GM23248 (cell line): ENCODE measurements around the gene LOXHD1. TPM values are rescaled to one million over a fixed set of nuclear protein-coding genes. Genes with fewer than 3 reads are reported as not detected.

Source experiments
- DNase-seq: peaks from one replicate; pipeline ENCODE4 v3.0.0-alpha.2; 2015
- H2AFZ ChIP-seq: fragments of 200-600 bp; sonication (generic); 2 replicates; pipeline ENCODE4 v1.6.1; 2016; ENCODE audit warnings: antibody characterized with exemption
- H3F3A ChIP-seq: fragments of 200-600 bp; sonication (generic); 2 replicates; pipeline ENCODE4 v1.6.1; 2016; ENCODE audit warnings: mild to moderate bottlenecking, antibody characterized with exemption, mixed run types; ENCODE audit not compliant: insufficient read depth
- H3K27ac ChIP-seq: fragments of 200-600 bp; sonication (generic); 2 replicates; pipeline ENCODE4 v1.5.1; 2016; ENCODE audit warnings: mild to moderate bottlenecking
- H3K27me3 ChIP-seq: fragments of 200-600 bp; sonication (generic); replicated peaks from 2 replicates; pipeline ENCODE4 v1.6.1; 2016; ENCODE audit warnings: mild to moderate bottlenecking; ENCODE audit not compliant: insufficient read depth
- H3K36me3 ChIP-seq: fragments of 200-600 bp; sonication (generic); 2 replicates; pipeline ENCODE4 v1.6.1; 2016; ENCODE audit warnings: low read depth, mild to moderate bottlenecking
- H3K4me1 ChIP-seq: fragments of 200-600 bp; sonication (generic); 2 replicates; pipeline ENCODE4 v1.6.1; 2016; ENCODE audit warnings: mild to moderate bottlenecking; ENCODE audit not compliant: insufficient read depth
- H3K4me2 ChIP-seq: fragments of 200-600 bp; sonication (generic); one replicate; pipeline ENCODE4 v1.6.1; 2016; ENCODE audit warnings: mild to moderate bottlenecking; ENCODE audit not compliant: unreplicated experiment
- H3K4me3 ChIP-seq: fragments of 200-600 bp; sonication (generic); 2 replicates; pipeline ENCODE4 v1.5.1; 2016; ENCODE audit warnings: mild to moderate bottlenecking
- H3K79me2 ChIP-seq: fragments of 200-600 bp; sonication (generic); 2 replicates; pipeline ENCODE4 v1.6.1; 2016; ENCODE audit warnings: mild to moderate bottlenecking; ENCODE audit not compliant: insufficient read depth
- H3K9ac ChIP-seq: fragments of 200-600 bp; sonication (generic); 2 replicates; pipeline ENCODE4 v1.6.1; 2016; ENCODE audit warnings: mild to moderate bottlenecking
- H3K9me2 ChIP-seq: fragments of 200-600 bp; sonication (generic); 2 replicates; pipeline ENCODE4 v1.6.1; 2016; ENCODE audit warnings: mixed run types, mild to moderate bottlenecking, moderate library complexity; ENCODE audit not compliant: insufficient read depth
- H3K9me3 ChIP-seq: fragments of 200-600 bp; sonication (generic); one replicate; pipeline ENCODE4 v1.6.1; 2017; ENCODE audit warnings: low read depth
- H4K20me1 ChIP-seq: fragments of 200-600 bp; sonication (generic); 2 replicates; pipeline ENCODE4 v1.6.0; 2016; ENCODE audit not compliant: insufficient read depth
- EZH2 ChIP-seq: fragments of 200-600 bp; sonication (generic); IDR thresholded peaks from 2 replicates; pipeline ENCODE4 v1.6.1; 2018; ENCODE audit warnings: antibody characterized with exemption, mild to moderate bottlenecking; ENCODE audit not compliant: insufficient read depth, poor library complexity, severe bottlenecking
- EZH2phosphoT487 ChIP-seq: fragments of 200-600 bp; sonication (generic); IDR thresholded peaks from 2 replicates; pipeline ENCODE4 v1.6.1; 2018; ENCODE audit warnings: antibody characterized with exemption, moderate library complexity, mild to moderate bottlenecking, low read depth; ENCODE audit not compliant: insufficient read depth
- WGBS, 2 experiments: methylation state at CpG; one replicate each; pipeline ENCODE4 v1.1.6; 2015 to 2017; ENCODE audit warnings: low lambda C conversion rate in 2 of 2, low coverage in 1 of 2; ENCODE audit errors: missing lambda C conversion rate in 2 of 2; 5-methylcytosine and 5-hydroxymethylcytosine counted together
- in situ Hi-C: fragments of 300-500 bp; cut with MboI; formaldehyde crosslinking; loops from 2 replicates; pipeline ENCODE4 v1.15.0; 2020
- polyA plus RNA-seq: library from polyadenylated mRNA; unstranded; fragments of >200 nt; fragmentation: Nextera tagmentation; extraction: Ambion mirVana; gene quantifications from 2 replicates; pipeline ENCODE4 v1.2.1, GENCODE V29; 2016
- total RNA-seq: library from RNA; depleted of rRNA; stranded (reverse); fragments of >200 nt; shearing (Covaris generic); gene quantifications from 2 replicates; pipeline ENCODE4 v1.2.3, GENCODE V29; 2014

LOXHD1 gene
- total and polyA plus RNA-seq, 2 experiments from 2014 or later: not detected

GRCh38 chr18:46518438-46518837, 138.6 kb downstream of the LOXHD1 start:
- DNase-seq: no peak
- H3K27ac ChIP-seq: no peak overlapping the region
- 21 to 25% methylated on average over 6 of the region's 6 CpGs for WGBS, 2 experiments
- no peak overlapping the region for H3K9ac ChIP-seq
- H3K79me2 ChIP-seq: no peaks in the 10 kb centered on the region
- no peaks in the 10 kb centered on the region for H3K4me1 ChIP-seq
- no peak for TF ChIP-seq EZH2phosphoT487
- TF ChIP-seq EZH2: no peak
- no peaks in the 10 kb centered on the region for H3K36me3 ChIP-seq
- in situ Hi-C loops: no loop called here
- no peaks in the 10 kb centered on the region for H3K9me2 ChIP-seq
- peaks cover 3% of the 10 kb centered on the region; the same call in 1 of the 2 replicates for H3K27me3 ChIP-seq
- no peaks in the 10 kb centered on the region for H4K20me1 ChIP-seq
- H3K9me3 ChIP-seq: no peaks in the 10 kb centered on the region
- H2AFZ ChIP-seq: no peak overlapping the region
- no peak overlapping the region for H3K4me2 ChIP-seq
- no peak overlapping the region for H3K4me3 ChIP-seq
- no peaks in the 10 kb centered on the region for H3F3A ChIP-seq

DNA sequence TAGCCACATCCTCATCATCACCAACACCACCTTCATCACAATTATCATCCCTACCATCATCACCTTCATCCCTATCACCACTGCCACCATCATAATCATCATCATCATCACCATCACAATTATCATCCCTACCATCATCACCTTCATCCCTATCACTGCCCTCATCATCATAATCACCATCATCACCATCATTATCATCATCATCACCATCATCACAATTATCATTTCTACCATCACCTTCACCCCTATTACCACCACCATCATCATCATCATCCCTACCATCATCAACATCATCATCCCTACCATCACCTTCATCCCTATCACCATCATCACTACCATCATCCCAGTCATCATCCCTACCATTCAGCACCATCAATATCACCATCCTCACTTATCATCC, 140.5 kb downstream of the LOXHD1 start:
- DNase-seq: no peak
- no peaks in the 10 kb centered on the region for H3K9me3 ChIP-seq
- H3K79me2 ChIP-seq: no peaks in the 10 kb centered on the region
- H3K4me2 ChIP-seq: no peak overlapping the region
- H3K36me3 ChIP-seq: no peaks in the 10 kb centered on the region
- in situ Hi-C loops: no loop called here
- H3F3A ChIP-seq: no peaks in the 10 kb centered on the region
- H3K4me1 ChIP-seq: no peaks in the 10 kb centered on the region
- H3K27ac ChIP-seq: no peak overlapping the region
- H3K4me3 ChIP-seq: no peak overlapping the region
- no peak for TF ChIP-seq EZH2phosphoT487
- TF ChIP-seq EZH2: no peak
- no peaks in the 10 kb centered on the region; the same call in 1 of the 2 replicates for H3K27me3 ChIP-seq
- H4K20me1 ChIP-seq: no peaks in the 10 kb centered on the region
- no peaks in the 10 kb centered on the region for H3K9me2 ChIP-seq
- no peak overlapping the region for H2AFZ ChIP-seq
- no peak overlapping the region for H3K9ac ChIP-seq

DNA sequence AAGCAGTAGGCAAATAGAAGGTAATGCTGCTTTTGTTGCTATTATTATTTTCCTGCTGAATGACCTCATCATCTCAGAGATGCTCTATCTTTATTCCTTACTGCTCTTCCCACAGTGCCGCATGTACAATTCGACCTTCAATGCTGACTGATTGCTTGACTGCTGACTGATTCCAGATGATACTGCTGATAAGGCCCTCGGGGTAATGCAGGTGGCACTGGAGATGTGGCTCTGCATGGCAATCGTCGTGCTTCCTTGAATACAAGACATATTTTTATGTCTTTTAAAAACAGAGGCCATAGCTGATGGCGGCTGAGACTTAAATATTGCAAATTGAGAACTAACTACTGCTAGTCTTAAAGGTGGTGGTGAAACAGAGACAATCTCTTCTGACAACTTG, 146.6 kb downstream of the LOXHD1 start:
- DNase-seq: no peak
- no peaks in the 10 kb centered on the region for H3F3A ChIP-seq
- no peaks in the 10 kb centered on the region for H3K36me3 ChIP-seq
- no peak overlapping the region for H2AFZ ChIP-seq
- no peak overlapping the region for H3K27ac ChIP-seq
- no peaks in the 10 kb centered on the region for H3K9me3 ChIP-seq
- in situ Hi-C loops: no loop called here
- H3K4me1 ChIP-seq: no peaks in the 10 kb centered on the region
- no peak overlapping the region for H3K9ac ChIP-seq
- no peaks in the 10 kb centered on the region for H3K79me2 ChIP-seq
- H3K4me2 ChIP-seq: no peak overlapping the region
- H3K9me2 ChIP-seq: no peaks in the 10 kb centered on the region
- no peaks in the 10 kb centered on the region for H4K20me1 ChIP-seq
- H3K4me3 ChIP-seq: no peak overlapping the region
- 20 to 24% methylated on average over 6 of the region's 6 CpGs for WGBS, 2 experiments
- H3K27me3 ChIP-seq: 0 out of 2 replicates have a peak, but pooled peaks cover 4% of the 10 kb centered on the region
- TF ChIP-seq EZH2phosphoT487 (no peak), EZH2 (no peak)

DNA sequence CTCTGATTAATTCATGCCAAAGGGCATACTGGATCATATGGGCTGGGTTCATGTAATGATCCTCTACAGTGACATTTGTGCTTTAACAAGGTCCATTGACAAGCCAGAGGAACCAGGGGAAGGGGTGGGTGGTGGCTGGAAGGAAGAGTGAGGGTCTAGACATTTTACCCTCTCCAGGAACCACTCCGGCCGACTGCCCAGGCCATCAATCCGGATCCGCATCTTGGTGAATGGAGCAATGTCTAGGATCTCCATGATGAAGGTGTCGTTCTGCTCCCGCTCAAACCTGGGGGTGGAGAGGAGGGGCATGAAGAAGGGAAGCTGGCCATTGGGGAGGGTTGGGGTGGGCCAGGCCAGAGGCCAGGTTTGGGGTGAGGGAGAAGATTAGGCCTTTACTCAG, 147.5 kb downstream of the LOXHD1 start:
- 51 to 53% methylated on average over 6 of the region's 6 CpGs for WGBS, 2 experiments
- no peak overlapping the region for H2AFZ ChIP-seq
- no peaks in the 10 kb centered on the region for H4K20me1 ChIP-seq
- in situ Hi-C loops: no loop called here
- no peak overlapping the region for H3K27ac ChIP-seq
- H3K27me3 ChIP-seq: peaks cover 8% of the 10 kb centered on the region; the same call in 1 of the 2 replicates
- H3K36me3 ChIP-seq: no peaks in the 10 kb centered on the region
- no peaks in the 10 kb centered on the region for H3K4me1 ChIP-seq
- H3K9ac ChIP-seq: no peak overlapping the region
- no peaks in the 10 kb centered on the region for H3K79me2 ChIP-seq
- TF ChIP-seq EZH2 (no peak), EZH2phosphoT487 (no peak)
- no peaks in the 10 kb centered on the region for H3K9me3 ChIP-seq
- no peak overlapping the region for H3K4me3 ChIP-seq
- no peak overlapping the region for H3K4me2 ChIP-seq
- H3F3A ChIP-seq: no peaks in the 10 kb centered on the region
- H3K9me2 ChIP-seq: no peaks in the 10 kb centered on the region
- no peak for DNase-seq

GRCh38 chr18:46506974-46507586, 149.9 kb downstream of the LOXHD1 start:
- H3K9me2 ChIP-seq: no peaks in the 10 kb centered on the region
- H4K20me1 ChIP-seq: no peaks in the 10 kb centered on the region
- in situ Hi-C loops: no loop called here
- no peaks in the 10 kb centered on the region for H3F3A ChIP-seq
- DNase-seq: no peak
- no peaks in the 10 kb centered on the region for H3K36me3 ChIP-seq
- WGBS, 2 experiments: 46 to 49% methylated on average over 14 of the region's 14 CpGs
- H3K79me2 ChIP-seq: no peaks in the 10 kb centered on the region
- H2AFZ ChIP-seq: no peak overlapping the region
- peaks cover 10% of the 10 kb centered on the region; the same call in 1 of the 2 replicates for H3K27me3 ChIP-seq
- H3K4me1 ChIP-seq: no peaks in the 10 kb centered on the region
- TF ChIP-seq EZH2phosphoT487: no peak
- no peak for TF ChIP-seq EZH2
- no peak overlapping the region for H3K4me3 ChIP-seq
- H3K9ac ChIP-seq: no peak overlapping the region
- H3K4me2 ChIP-seq: no peak overlapping the region
- no peak overlapping the region for H3K27ac ChIP-seq
- no peaks in the 10 kb centered on the region for H3K9me3 ChIP-seq
